GM10266 (cell line): ENCODE measurements around the gene NOPCHAP1.

Source experiments
- DNase-seq: peaks from one replicate; pipeline ENCODE4 v3.0.0; 2012; ENCODE audit errors: extremely low spot score
- CTCF ChIP-seq: IDR thresholded peaks from 2 replicates; pipeline ENCODE4 v1.5.1; 2012; ENCODE audit warnings: mild to moderate bottlenecking, low read depth; ENCODE audit not compliant: control insufficient read depth, insufficient read depth; ENCODE audit errors: missing control alignments

The NOPCHAP1 gene

GRCh38 chr12:104951759-104952509 is 34.2 kb upstream of the NOPCHAP1 start:
- no peak for DNase-seq

DNA sequence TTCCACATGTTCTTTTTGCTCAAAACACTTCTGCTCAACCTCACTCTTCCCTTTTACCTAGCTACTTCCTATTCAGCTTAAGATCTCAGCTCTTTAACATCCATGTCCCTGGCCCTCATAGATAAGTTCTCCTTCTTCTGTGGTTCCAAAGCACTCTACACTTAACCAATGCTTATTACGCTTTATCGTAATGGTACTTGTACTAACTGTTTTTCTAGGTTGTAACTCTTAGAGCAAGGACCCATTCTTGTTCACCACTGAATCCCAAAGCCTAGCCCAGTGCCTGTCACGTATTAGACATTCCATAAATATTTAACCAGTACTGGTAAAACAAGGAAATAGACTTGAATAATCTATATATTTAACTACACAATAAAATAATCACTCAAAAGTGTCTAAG is 33.3 kb upstream of the NOPCHAP1 start:
- DNase-seq, result no peak
- no peak for TF ChIP-seq CTCF

More at GRCh38 chr12:104951759-104952509, 34.2 kb upstream of the NOPCHAP1 start:
- no peak for TF ChIP-seq CTCF

- no peak for TF ChIP-seq CTCF
- DNase-seq, result no peak
Measured at GRCh38 chr12:104953323-104953722, 32.8 kb upstream of the NOPCHAP1 start.

DNA sequence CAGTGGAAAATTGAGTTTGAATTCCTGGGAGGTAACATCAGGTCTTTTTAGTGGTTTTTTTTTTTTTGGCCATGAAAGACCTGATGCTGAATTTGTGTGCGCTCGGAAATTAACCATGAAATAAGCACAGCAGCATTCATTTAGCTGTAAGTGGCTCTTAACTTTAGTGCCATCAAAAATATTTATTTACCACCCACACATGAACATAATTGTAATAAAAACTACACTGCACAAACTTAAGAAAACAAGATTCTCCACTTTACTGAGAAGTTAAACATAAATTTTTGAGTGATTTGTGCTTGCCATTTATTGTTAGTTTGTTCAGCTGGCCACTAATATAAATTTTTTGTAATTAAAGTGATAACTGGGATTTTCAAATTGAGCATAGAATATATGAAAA is 30.4 kb upstream of the NOPCHAP1 start:
- no peak for TF ChIP-seq CTCF
- no peak for DNase-seq

DNA sequence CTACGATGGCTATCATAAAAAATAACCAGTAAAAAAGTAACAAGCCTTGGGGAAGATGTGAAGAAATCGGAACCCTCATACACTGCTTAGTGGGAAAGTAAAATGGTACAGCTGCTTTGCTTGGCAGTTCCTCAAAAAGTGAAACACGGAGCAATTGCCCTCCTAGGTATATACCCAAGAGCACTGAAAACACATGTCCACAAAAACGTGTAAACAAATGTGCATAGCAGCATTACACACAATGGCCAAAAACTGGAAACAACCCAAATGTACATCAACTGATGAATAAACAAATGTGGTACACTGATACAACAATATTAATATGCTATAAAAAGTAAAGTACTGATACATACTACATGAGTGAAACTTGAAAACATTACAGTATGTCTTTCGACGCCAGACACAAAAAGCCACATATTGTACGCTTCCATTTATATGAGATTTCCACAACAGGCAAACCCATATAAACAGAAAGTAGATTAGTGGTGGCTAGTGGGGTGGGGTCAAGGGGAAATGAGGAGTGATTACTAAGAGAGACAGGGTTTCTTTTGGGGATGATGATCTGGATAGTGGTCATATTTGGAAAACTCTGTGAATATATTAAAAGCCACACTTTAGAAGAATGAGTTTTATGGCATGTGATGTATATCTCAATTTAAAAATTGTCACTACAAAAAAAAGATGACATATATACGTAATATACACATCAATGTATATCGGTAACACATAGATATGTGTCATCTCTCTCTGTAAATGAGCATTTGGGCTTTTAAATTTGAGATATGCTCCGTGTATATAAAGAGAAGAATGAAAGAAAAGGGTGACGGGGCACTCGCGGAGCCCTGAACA is 29.0 kb upstream of the NOPCHAP1 start:
- no peak for DNase-seq
- TF ChIP-seq CTCF, result no peak

- peak; percentile 55 for DNase-seq
- TF ChIP-seq CTCF, result no peak
Measured at GRCh38 chr12:104957719-104958000, 28.5 kb upstream of the NOPCHAP1 start.
